ENCODE measurements around the gene HPCAL1. TPM values are rescaled to one million over a fixed set of nuclear protein-coding genes. Genes with fewer than 3 reads are reported as not detected.

The HPCAL1 gene
- total RNA-seq, 1 donor from 2014 or later, result 401 TPM

DNA sequence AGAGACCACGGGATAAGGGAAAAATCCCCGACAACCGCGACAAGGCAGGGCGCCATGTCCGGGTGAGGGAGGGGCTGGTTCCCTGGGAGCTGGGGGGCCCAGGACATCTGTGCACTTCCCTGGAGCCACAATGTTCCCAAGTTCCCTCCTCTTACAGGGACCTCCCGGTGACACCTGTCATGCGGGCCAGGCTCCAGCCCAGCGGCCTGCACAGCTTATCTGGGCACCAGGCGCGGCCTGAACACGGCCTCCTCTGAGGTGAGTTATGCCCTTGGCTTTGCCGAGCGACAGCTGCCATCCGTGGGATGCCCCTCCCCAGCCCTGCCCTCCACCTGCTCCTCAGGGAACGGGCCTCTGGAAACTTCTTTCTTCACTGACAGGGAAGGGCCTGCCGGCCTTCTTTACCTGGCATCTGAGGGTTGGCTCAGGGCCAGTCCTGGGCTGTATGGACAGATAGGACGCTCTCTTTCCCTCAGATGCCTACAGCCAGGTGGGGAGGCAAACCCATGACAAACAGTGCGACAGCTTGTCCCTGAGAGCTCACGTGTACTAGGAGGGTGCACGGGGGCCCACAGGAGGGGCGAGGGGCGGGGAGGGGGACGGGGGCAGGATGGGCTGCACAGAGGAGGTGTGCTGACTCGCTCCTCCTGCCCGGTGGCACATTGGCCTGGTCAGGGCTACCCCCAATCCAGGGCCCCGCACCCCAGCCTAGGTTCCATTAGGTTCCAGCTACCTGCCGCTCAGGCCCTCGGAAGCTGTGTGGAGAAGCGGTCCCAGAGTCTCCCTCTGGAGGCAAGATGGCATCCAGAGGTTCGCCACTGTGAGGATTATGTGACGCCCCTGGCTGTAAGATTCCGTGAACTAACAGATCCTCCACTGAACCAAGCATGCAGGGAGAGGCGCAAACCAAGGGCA lies 34.9 kb upstream of the HPCAL1 start:
- Histone ChIP-seq H3K36me3 (no peaks in the 10 kb centered on the region), H3K27me3 (no peaks in the 10 kb centered on the region), H3K27ac (no peak overlapping the region), H3K4me3 (no peak overlapping the region), H3K9me3 (no peaks in the 10 kb centered on the region), H3K4me1 (peaks cover 0 to 6% of the 10 kb centered on the region in 2 donors)
- intact Hi-C loops (cut with DNase I), result no loop called here
- TF ChIP-seq, protein P1, sequence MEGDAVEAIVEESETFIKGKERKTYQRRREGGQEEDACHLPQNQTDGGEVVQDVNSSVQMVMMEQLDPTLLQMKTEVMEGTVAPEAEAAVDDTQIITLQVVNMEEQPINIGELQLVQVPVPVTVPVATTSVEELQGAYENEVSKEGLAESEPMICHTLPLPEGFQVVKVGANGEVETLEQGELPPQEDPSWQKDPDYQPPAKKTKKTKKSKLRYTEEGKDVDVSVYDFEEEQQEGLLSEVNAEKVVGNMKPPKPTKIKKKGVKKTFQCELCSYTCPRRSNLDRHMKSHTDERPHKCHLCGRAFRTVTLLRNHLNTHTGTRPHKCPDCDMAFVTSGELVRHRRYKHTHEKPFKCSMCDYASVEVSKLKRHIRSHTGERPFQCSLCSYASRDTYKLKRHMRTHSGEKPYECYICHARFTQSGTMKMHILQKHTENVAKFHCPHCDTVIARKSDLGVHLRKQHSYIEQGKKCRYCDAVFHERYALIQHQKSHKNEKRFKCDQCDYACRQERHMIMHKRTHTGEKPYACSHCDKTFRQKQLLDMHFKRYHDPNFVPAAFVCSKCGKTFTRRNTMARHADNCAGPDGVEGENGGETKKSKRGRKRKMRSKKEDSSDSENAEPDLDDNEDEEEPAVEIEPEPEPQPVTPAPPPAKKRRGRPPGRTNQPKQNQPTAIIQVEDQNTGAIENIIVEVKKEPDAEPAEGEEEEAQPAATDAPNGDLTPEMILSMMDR (IDR thresholded peaks at IDR 0.05), result no peak
- DNase-seq (ENCODE audit: low spot score in 2 of 2), result peak in 1 of 2 donors; percentile 53

GRCh38 chr2:10269291-10269690 lies 33.4 kb upstream of the HPCAL1 start:
- Histone ChIP-seq H3K27me3 (no peaks in the 10 kb centered on the region), H3K36me3 (no peaks in the 10 kb centered on the region)
- intact Hi-C loops (cut with DNase I), result no loop called here

GRCh38 chr2:10269711-10270610 lies 32.7 kb upstream of the HPCAL1 start:
- Histone ChIP-seq H3K36me3 (no peaks in the 10 kb centered on the region), H3K27me3 (no peaks in the 10 kb centered on the region), H3K27ac (no peak overlapping the region), H3K9me3 (no peaks in the 10 kb centered on the region), H3K4me1 (peaks cover 0 to 6% of the 10 kb centered on the region in 2 donors), H3K4me3 (no peak overlapping the region)
- peak in 1 of 2 donors; percentile 45 for DNase-seq (ENCODE audit: low spot score in 2 of 2)
- TF ChIP-seq, protein P1 (IDR thresholded peaks at IDR 0.05), result no peak
- intact Hi-C loops (cut with DNase I), result no loop called here

More at GRCh38 chr2:10269291-10269690, 33.4 kb upstream of the HPCAL1 start:
- TF ChIP-seq, protein P1 (IDR thresholded peaks at IDR 0.05), result no peak
- Histone ChIP-seq H3K4me3 (no peak overlapping the region), H3K9me3 (no peaks in the 10 kb centered on the region), H3K27ac (no peak overlapping the region), H3K4me1 (peaks cover 0 to 6% of the 10 kb centered on the region in 2 donors)
- DNase-seq (ENCODE audit: low spot score in 2 of 2), result peak in 1 of 2 donors; percentile 13

DNA sequence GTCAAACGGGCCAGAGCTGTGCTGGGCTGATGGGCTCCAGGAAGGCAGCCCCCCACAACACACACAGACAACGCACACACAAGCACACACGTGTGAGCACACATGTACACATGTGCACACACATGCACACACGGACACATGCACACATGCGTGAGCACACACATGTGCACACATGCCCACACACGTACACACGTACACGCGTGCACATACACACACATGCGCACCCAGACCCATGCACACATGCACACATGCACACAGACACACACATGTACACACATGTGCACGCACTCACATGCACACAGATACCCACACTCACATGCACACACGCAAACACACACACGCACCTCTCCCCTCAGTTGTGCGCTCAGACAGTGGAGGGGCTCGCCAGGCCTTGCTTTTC lies 31.2 kb upstream of the HPCAL1 start:
- intact Hi-C loops (cut with DNase I), result no loop called here
- peak in 1 of 2 donors; percentile 51 for DNase-seq (ENCODE audit: low spot score in 2 of 2)
- no peaks in the 10 kb centered on the region for H3K36me3 ChIP-seq
- TF ChIP-seq, protein P1 (IDR thresholded peaks at IDR 0.05), result no peak
- peaks cover 0 to 6% of the 10 kb centered on the region in 2 donors for H3K4me1 ChIP-seq
- no peak overlapping the region for H3K4me3 ChIP-seq
- H3K27me3 ChIP-seq, result no peaks in the 10 kb centered on the region
- no peak overlapping the region for H3K27ac ChIP-seq
- H3K9me3 ChIP-seq, result no peaks in the 10 kb centered on the region

DNA sequence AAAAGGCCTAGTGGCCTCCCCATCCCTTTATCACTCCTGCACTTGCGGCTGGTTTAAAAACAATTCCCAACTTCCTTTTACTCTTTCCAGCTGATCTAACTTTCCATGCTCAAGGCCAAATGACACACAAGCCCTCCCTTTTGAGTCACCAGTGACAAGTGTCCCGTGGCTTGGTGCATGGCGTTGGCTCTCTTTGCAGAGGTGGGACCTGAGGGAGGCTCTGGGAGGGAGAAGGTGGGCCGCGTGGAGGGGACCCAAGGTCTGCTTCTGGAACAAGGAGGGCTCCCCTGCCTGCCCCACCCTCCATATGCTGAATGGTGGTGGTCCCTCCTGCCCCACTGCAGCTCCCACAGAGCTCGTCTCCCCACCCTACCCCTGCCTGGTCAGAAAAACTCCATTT lies 30.8 kb upstream of the HPCAL1 start:
- H3K4me1 ChIP-seq, result peaks cover 0 to 6% of the 10 kb centered on the region in 2 donors
- H3K27me3 ChIP-seq, result no peaks in the 10 kb centered on the region
- DNase-seq (ENCODE audit: low spot score in 2 of 2), result peak in 1 of 2 donors; percentile 49
- H3K36me3 ChIP-seq, result no peaks in the 10 kb centered on the region
- TF ChIP-seq, protein P1 (IDR thresholded peaks at IDR 0.05), result no peak
- no peak overlapping the region for H3K4me3 ChIP-seq
- no peaks in the 10 kb centered on the region for H3K9me3 ChIP-seq
- intact Hi-C loops (cut with DNase I), result no loop called here
- no peak overlapping the region for H3K27ac ChIP-seq
